HG03280 (cell line): ENCODE measurements around the gene SLC9A9.
A peak's percentile ranks its signal among the peaks of the same experiment; 100 is the strongest.

ENCODE experiments used
- ATAC-seq: cut with Tn5 transposase; IDR thresholded peaks from one replicate; pipeline ENCODE4 v1.9.1; 2021; ENCODE audit warnings: mild to moderate bottlenecking, moderate library complexity; ENCODE audit not compliant: unreplicated experiment

SLC9A9 gene

GRCh38 chr3:143235614-143236204, 612.6 kb downstream of the SLC9A9 start:
- no peak for ATAC-seq

DNA sequence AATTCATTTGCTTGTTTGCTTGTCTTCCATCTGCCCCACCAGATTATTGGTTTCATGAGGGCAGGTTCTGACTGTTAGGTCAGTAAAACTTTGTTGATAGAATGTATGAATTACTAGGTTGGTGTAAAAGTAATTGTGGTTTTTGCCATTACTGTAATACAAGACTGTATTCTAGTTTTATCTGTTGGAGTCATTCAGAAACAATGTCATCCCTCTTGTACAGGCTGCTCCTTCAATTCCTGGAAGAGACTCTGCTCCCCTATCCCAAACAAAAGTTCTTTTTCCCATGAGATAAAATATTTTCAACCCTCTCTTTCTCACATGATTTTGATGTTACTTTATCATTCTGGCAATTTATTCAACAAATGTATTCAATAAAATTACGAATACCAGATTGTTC, 613.7 kb downstream of the SLC9A9 start:
- ATAC-seq, result no peak

DNA sequence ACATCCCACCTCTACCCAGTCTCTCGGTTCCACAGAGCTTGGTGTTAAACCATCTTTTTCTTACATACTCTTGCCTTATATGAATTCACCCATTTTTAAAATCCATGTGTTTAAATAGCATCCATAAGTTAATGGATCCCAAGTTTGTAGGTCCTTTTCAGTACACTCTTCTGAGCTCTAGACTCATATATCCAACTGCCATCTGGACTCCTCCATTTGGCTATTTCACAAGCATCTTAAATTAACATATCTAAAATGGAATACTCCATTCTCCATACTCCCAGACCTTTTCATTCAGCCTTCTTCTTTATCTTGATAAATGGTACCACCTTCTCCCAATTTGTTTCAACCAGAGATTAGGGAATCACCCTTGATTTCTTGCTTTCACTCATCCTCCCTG, 615.3 kb downstream of the SLC9A9 start:
- no peak for ATAC-seq

DNA sequence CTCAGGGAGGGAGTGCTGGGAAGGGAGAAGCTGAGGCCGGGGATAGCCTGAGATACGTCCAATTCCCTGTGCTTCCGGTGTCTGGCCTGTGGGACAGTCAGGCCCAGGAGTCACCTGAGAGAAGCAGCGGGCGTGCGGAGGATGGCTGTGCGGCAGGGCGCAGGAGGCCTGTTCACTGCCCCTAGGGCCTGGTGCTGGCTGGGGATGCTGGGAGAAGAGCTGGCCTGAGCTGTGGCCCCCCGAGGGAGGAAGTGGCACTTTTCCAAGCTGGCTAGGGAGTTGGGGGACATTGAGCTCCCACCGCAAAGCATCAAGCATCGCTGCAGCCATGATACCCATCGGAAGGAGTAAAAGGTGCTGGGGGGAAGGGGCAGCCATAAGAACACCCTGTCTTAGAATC, 619.9 kb downstream of the SLC9A9 start:
- no peak for ATAC-seq

DNA sequence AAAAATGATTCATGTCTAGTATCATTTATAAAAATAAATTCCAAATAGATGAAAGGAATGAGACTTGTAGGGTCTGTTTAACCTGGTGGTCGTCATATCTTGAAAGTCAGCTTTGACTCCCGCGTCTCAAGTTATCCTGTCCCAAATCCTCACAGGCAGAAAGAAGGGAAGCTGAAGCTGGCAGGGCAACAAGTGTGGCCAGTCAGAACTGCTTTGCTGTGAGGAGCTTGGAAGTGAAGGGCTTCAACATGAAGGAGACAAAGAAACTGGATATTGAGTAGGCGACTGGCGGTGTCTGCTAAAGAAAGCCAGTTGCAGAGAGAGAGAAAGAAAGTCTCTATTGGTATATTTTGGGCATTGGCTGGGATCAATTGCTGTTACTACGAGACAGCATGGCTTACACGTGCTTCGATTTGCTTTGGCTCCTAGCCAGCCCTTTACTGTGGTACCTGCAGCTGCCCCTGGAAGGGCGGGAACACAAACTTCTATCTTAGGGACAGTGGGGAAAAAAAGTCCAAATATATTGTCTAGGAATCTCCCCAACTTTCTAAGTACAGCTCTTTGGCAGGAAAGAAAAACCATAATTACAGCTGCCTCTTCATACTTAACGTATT, 621.5 kb downstream of the SLC9A9 start:
- no peak for ATAC-seq

GRCh38 chr3:143224716-143225115, 623.6 kb downstream of the SLC9A9 start:
- no peak for ATAC-seq

DNA sequence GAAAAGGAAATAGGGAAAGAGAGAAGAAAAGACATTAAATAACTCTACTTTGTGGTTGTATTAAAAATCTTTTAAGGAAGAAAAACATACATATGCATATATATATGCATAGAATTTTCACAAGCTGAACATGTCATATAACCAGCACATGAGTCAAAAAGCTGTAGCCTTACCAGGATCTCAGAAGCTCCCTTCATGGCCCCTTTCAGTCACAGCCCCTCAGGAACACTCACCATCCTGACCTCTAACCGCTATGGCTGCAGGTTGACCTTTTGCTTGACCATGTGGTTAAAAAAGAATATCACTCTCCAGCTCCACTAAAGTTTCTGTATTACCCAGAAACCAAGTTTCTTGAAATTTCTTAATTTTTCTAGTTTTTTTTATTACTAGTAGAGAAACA, 625.3 kb downstream of the SLC9A9 start:
- peak; percentile 60 for ATAC-seq

GRCh38 chr3:143222505-143222904, 625.8 kb downstream of the SLC9A9 start:
- no peak for ATAC-seq

- ATAC-seq, result no peak
These were observed 626.8 kb downstream of the SLC9A9 start for GRCh38 chr3:143221446-143221845.

DNA sequence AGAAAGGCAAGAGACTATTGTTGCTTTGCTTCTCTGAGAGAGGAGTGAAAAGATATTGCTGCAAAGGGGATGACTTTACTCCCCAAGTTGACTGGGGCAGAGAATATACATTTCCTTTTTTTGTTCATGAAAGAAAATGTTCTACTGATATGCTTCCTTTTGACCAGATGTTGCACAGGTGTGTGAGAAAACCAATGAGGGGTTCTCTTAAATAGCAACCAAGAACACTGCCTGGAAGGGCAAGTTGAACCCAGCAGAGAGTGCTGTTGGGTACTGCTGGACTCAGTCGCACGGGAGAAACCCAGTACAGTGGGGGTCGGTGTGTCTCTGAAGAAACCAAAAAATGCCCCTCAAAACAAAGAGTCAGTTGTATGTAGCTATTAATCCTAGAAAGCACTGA, 627.5 kb downstream of the SLC9A9 start:
- no peak for ATAC-seq

DNA sequence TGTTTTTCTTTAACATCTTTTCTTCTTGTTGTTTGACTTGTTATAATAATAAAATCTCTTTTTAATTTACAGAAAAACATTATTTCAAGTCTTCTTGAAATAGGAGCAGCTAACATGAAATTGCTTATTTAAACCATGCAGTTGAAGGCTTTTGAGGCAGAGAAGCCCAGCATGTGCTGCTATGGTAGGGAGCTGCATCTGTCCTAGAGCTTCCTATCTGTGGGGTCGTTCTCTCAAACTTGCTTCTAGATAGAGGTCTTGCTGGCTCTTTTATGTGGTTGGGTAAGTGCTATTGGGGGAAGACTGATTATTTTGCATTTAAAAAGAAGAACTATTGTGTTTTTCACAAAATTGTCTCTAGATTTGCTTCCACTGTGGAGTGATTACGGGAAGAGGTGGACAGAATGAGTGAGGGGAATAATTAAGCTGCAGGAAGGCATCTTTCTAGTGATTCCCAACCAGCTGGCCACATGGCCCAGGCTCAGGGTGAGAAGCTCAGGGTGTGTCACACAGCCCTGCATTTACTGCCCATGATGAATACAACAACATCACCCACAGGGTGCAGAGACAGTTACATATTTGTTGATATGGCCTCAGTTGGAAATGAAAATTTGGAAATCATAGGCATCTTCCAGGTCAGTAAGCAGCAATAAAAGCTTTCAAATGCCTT, 630.0 kb downstream of the SLC9A9 start:
- ATAC-seq, result no peak

- ATAC-seq, result no peak
These were observed 631.0 kb downstream of the SLC9A9 start for GRCh38 chr3:143217283-143217682.

- no peak for ATAC-seq
These were observed 631.5 kb downstream of the SLC9A9 start for GRCh38 chr3:143216709-143217182.
